ENCODE results near the gene VPS36.

GRCh38 chr13:52414963-52415362 lies 35.5 kb downstream of the VPS36 start:
- TF ChIP-seq POLR2A (IDR thresholded peaks at IDR 0.05) (no peak), CTCF (IDR thresholded peaks at IDR 0.05) (no peak)

Measured in thyroid gland (tissue), 4 donors.